ENCODE results near the gene TMC2. TPM values are rescaled to one million over a fixed set of nuclear protein-coding genes. Genes with fewer than 3 reads are reported as not detected.
"Not testable (repeated sequence)": the region's sequence is repeated elsewhere in the genome, so short reads cannot be mapped to it uniquely, and the experiment has no call there.

Gene TMC2
- total RNA-seq, 1 donor: not detected

- H3K4me1 ChIP-seq (ENCODE audit: insufficient read depth, low read length): peaks cover 18% of the 10 kb centered on the region
- H3K27me3 ChIP-seq (ENCODE audit: insufficient read depth, low read length); H3K4me3 ChIP-seq (ENCODE audit: low read length); H3K9me3 ChIP-seq (ENCODE audit: low read depth, low read length): not testable (repeated sequence)
Measured at GRCh38 chr20:2684817-2685216, 148.4 kb downstream of the TMC2 start.

GRCh38 chr20:2687514-2687913, 151.1 kb downstream of the TMC2 start:
- H3K9me3 ChIP-seq (ENCODE audit: low read depth, low read length): no peaks in the 10 kb centered on the region
- H3K4me3 ChIP-seq (ENCODE audit: low read length): no peak overlapping the region
- H3K27me3 ChIP-seq (ENCODE audit: insufficient read depth, low read length): peaks cover 19% of the 10 kb centered on the region
- H3K4me1 ChIP-seq (ENCODE audit: insufficient read depth, low read length): peaks cover 23% of the 10 kb centered on the region

- H3K27me3 ChIP-seq (ENCODE audit: insufficient read depth, low read length): peaks cover 19% of the 10 kb centered on the region
- H3K4me1 ChIP-seq (ENCODE audit: insufficient read depth, low read length): peaks cover 23% of the 10 kb centered on the region
- H3K9me3 ChIP-seq (ENCODE audit: low read depth, low read length): no peaks in the 10 kb centered on the region
- H3K4me3 ChIP-seq (ENCODE audit: low read length): no peak overlapping the region
Measured at GRCh38 chr20:2688041-2688591, 151.7 kb downstream of the TMC2 start.

- no peak overlapping the region for H3K4me3 ChIP-seq (ENCODE audit: low read length)
- no peaks in the 10 kb centered on the region for H3K9me3 ChIP-seq (ENCODE audit: low read depth, low read length)
- peaks cover 38% of the 10 kb centered on the region for H3K27me3 ChIP-seq (ENCODE audit: insufficient read depth, low read length)
- peaks cover 26% of the 10 kb centered on the region for H3K4me1 ChIP-seq (ENCODE audit: insufficient read depth, low read length)
Measured at GRCh38 chr20:2690213-2690612, 153.8 kb downstream of the TMC2 start.

- Histone ChIP-seq H3K27me3 (ENCODE audit: insufficient read depth, low read length) (peaks cover 43% of the 10 kb centered on the region), H3K4me3 (ENCODE audit: low read length) (no peak overlapping the region), H3K9me3 (ENCODE audit: low read depth, low read length) (no peaks in the 10 kb centered on the region), H3K4me1 (ENCODE audit: insufficient read depth, low read length) (peaks cover 24% of the 10 kb centered on the region)
Measured at GRCh38 chr20:2690718-2691117, 154.3 kb downstream of the TMC2 start.

- Histone ChIP-seq H3K27me3 (ENCODE audit: insufficient read depth, low read length) (peaks cover 47% of the 10 kb centered on the region), H3K9me3 (ENCODE audit: low read depth, low read length) (no peaks in the 10 kb centered on the region), H3K4me3 (ENCODE audit: low read length) (no peak overlapping the region), H3K4me1 (ENCODE audit: insufficient read depth, low read length) (peaks cover 24% of the 10 kb centered on the region)
Measured at GRCh38 chr20:2691127-2691526, 154.8 kb downstream of the TMC2 start.

Other genes starting within 250 kb of the TMC2 start
- 0.10 TPM for gene TGM3, start 240.6 kb upstream of the TMC2 start, total RNA-seq
- not detected for gene TGM6, start 155.7 kb upstream of the TMC2 start, total RNA-seq
- gene SNRPB, start 65.8 kb upstream of the TMC2 start, total RNA-seq: 144 TPM
- 3.1 TPM for gene ZNF343, start 27.7 kb upstream of the TMC2 start, total RNA-seq
- gene NOP56, start 116.1 kb downstream of the TMC2 start, total RNA-seq: 109 TPM
- 103 TPM for gene IDH3B, start 127.6 kb downstream of the TMC2 start, total RNA-seq
- 0.63 TPM for gene EBF4, start 156.2 kb downstream of the TMC2 start, total RNA-seq

All from mononuclear cell (primary cell).